Hepatocyte (in vitro differentiated cells): Measurements from ENCODE around the gene DDC. TPM values are rescaled to one million over a fixed set of nuclear protein-coding genes. Genes with fewer than 3 reads are reported as not detected.

Experiments used
- DNase-seq: peaks from one replicate; pipeline ENCODE4 v3.0.0-alpha.2; 2016; ENCODE audit warnings: low spot score
- H2AFZ ChIP-seq: fragments of 200-600 bp; sonication (generic); 2 replicates; pipeline ENCODE4 v1.6.0; 2016; ENCODE audit warnings: antibody characterized with exemption, mild to moderate bottlenecking
- H3K27ac ChIP-seq: fragments of 200-600 bp; sonication (generic); 2 replicates; pipeline ENCODE4 v1.5.1; 2016; ENCODE audit warnings: mild to moderate bottlenecking
- H3K27me3 ChIP-seq: fragments of 200-600 bp; sonication (generic); 2 replicates; pipeline ENCODE4 v1.6.1; 2016
- H3K36me3 ChIP-seq: fragments of 200-600 bp; sonication (generic); replicated peaks from 2 replicates; pipeline ENCODE4 v1.5.1; 2016; ENCODE audit warnings: low read depth; ENCODE audit not compliant: insufficient read depth
- H3K4me1 ChIP-seq: fragments of 200-600 bp; sonication (generic); 2 replicates; pipeline ENCODE4 v1.5.1; 2016; ENCODE audit warnings: mild to moderate bottlenecking, moderate library complexity; ENCODE audit not compliant: insufficient read depth
- H3K4me2 ChIP-seq: fragments of 200-600 bp; sonication (generic); 2 replicates; pipeline ENCODE4 v1.6.0; 2016
- H3K4me3 ChIP-seq: fragments of 200-600 bp; sonication (generic); 2 replicates; pipeline ENCODE4 v1.5.1; 2016; ENCODE audit warnings: mild to moderate bottlenecking
- H3K79me2 ChIP-seq: fragments of 200-600 bp; sonication (generic); 2 replicates; pipeline ENCODE4 v1.6.0; 2017; ENCODE audit warnings: mild to moderate bottlenecking
- H3K9me2 ChIP-seq: fragments of 200-600 bp; sonication (generic); replicated peaks from 2 replicates; pipeline ENCODE4 v1.6.0; 2017; ENCODE audit warnings: mild to moderate bottlenecking; ENCODE audit not compliant: insufficient read depth
- H3K9me3 ChIP-seq: fragments of 200-600 bp; sonication (generic); 2 replicates; pipeline ENCODE4 v1.5.1; 2016; ENCODE audit warnings: low read depth, mild to moderate bottlenecking
- H4K20me1 ChIP-seq: fragments of 200-600 bp; sonication (generic); 2 replicates; pipeline ENCODE4 v1.6.0; 2016; ENCODE audit warnings: mild to moderate bottlenecking; ENCODE audit not compliant: insufficient read depth, poor library complexity, severe bottlenecking
- EZH2 ChIP-seq: fragments of 200-600 bp; sonication (generic); IDR thresholded peaks from 2 replicates; pipeline ENCODE4 v1.6.1; 2016; ENCODE audit warnings: antibody characterized with exemption, mild to moderate bottlenecking, borderline replicate concordance
- EZH2phosphoT487 ChIP-seq: fragments of 200-600 bp; sonication (generic); IDR thresholded peaks from one replicate; pipeline ENCODE4 v1.6.1; 2018; ENCODE audit warnings: antibody characterized with exemption, mild to moderate bottlenecking, low read depth, moderate library complexity; ENCODE audit not compliant: unreplicated experiment, severe bottlenecking
- WGBS: methylation state at CpG from one replicate; pipeline ENCODE4 v1.1.6; 2016; ENCODE audit warnings: low lambda C conversion rate; ENCODE audit errors: missing lambda C conversion rate; 5-methylcytosine and 5-hydroxymethylcytosine counted together
- polyA plus RNA-seq: library from polyadenylated mRNA; unstranded; fragments of >200 nt; fragmentation: Nextera tagmentation; extraction: Ambion mirVana; gene quantifications from 2 replicates; pipeline ENCODE4 v1.2.1, GENCODE V29; 2016
- total RNA-seq: library from RNA; depleted of rRNA; stranded (reverse); fragments of >200 nt; gene quantifications from 2 replicates; pipeline ENCODE4 v1.2.3, GENCODE V29; 2014
- TF ChIP-seq, protein P1 (sequence below): fragments of 200-600 bp; sonication (generic); IDR thresholded peaks from 2 replicates; pipeline ENCODE4 v1.5.1; 2016; ENCODE audit warnings: antibody characterized with exemption, mild to moderate bottlenecking; ENCODE audit not compliant: poor library complexity

The DDC gene
- total and polyA plus RNA-seq, 2 experiments from 2014 or later, result 42.4 to 56.1 TPM

DNA sequence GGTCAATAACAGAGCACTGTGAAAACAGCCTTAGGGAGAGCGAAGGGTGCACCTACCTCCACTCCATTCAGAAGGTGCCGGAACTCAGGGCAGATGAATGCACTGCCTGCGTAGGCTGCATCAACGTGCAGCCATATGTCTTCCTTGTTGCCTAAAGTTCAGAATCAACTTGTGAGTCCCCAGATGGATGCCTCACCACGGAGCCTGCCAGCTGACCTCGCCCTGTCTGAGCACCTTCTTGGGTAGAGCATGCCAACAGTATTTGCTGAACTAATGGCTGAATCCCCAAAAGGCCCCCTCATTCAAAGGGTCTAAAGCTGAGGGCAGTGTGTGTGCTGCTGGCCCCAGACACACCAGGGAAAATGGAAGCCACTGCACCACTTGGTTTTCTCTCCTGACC is 66.1 kb downstream of the DDC start:
- Histone ChIP-seq H3K79me2 (no peaks in the 10 kb centered on the region), H3K9me2 (no peaks in the 10 kb centered on the region), H3K36me3 (no peaks in the 10 kb centered on the region), H3K27me3 (no peaks in the 10 kb centered on the region), H4K20me1 (no peaks in the 10 kb centered on the region), H2AFZ (no peak overlapping the region), H3K27ac (no peak overlapping the region), H3K4me1 (peaks cover 48% of the 10 kb centered on the region), H3K4me2 (no peak overlapping the region), H3K9me3 (no peaks in the 10 kb centered on the region), H3K4me3 (no peak overlapping the region)
- TF ChIP-seq, protein P1, sequence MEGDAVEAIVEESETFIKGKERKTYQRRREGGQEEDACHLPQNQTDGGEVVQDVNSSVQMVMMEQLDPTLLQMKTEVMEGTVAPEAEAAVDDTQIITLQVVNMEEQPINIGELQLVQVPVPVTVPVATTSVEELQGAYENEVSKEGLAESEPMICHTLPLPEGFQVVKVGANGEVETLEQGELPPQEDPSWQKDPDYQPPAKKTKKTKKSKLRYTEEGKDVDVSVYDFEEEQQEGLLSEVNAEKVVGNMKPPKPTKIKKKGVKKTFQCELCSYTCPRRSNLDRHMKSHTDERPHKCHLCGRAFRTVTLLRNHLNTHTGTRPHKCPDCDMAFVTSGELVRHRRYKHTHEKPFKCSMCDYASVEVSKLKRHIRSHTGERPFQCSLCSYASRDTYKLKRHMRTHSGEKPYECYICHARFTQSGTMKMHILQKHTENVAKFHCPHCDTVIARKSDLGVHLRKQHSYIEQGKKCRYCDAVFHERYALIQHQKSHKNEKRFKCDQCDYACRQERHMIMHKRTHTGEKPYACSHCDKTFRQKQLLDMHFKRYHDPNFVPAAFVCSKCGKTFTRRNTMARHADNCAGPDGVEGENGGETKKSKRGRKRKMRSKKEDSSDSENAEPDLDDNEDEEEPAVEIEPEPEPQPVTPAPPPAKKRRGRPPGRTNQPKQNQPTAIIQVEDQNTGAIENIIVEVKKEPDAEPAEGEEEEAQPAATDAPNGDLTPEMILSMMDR, result no peak
- no peak for TF ChIP-seq EZH2phosphoT487
- DNase-seq, result no peak
- WGBS, result 97% methylated on average over 6 of the region's 6 CpGs

- DNase-seq, result no peak
- TF ChIP-seq EZH2 (no peak), EZH2phosphoT487 (no peak)
- TF ChIP-seq, protein P1, result no peak
- Histone ChIP-seq H3K36me3 (no peaks in the 10 kb centered on the region), H3K4me1 (peaks cover 40% of the 10 kb centered on the region), H3K79me2 (no peaks in the 10 kb centered on the region), H3K9me2 (no peaks in the 10 kb centered on the region), H2AFZ (no peak overlapping the region), H3K27me3 (no peaks in the 10 kb centered on the region), H3K27ac (peak overlapping the region; percentile 90), H3K9me3 (no peaks in the 10 kb centered on the region), H3K4me2 (no peak overlapping the region), H3K4me3 (no peak overlapping the region), H4K20me1 (no peaks in the 10 kb centered on the region)
- WGBS, result 84% methylated on average over 5 of the region's 5 CpGs
These were observed 67.2 kb downstream of the DDC start for GRCh38 chr7:50497968-50498367.

GRCh38 chr7:50497068-50497642 is 68.0 kb downstream of the DDC start:
- Histone ChIP-seq H4K20me1 (no peaks in the 10 kb centered on the region), H3K4me3 (no peak overlapping the region), H3K4me2 (peak overlapping the region; percentile 60), H3K36me3 (no peaks in the 10 kb centered on the region), H2AFZ (no peak overlapping the region), H3K79me2 (no peaks in the 10 kb centered on the region), H3K27me3 (no peaks in the 10 kb centered on the region), H3K9me2 (no peaks in the 10 kb centered on the region), H3K4me1 (peaks cover 33% of the 10 kb centered on the region), H3K27ac (peak overlapping the region; percentile 90), H3K9me3 (no peaks in the 10 kb centered on the region)
- 37% methylated on average over 8 of the region's 8 CpGs for WGBS
- TF ChIP-seq EZH2phosphoT487 (no peak), EZH2 (no peak)
- TF ChIP-seq, protein P1, result no peak
- peak; percentile 68 for DNase-seq
